GM12878 (cell line): ENCODE data around the gene LRRN2.

Experiments used
- EZH2 ChIP-seq: IDR thresholded peaks from 2 replicates; pipeline ENCODE4 v1.6.1; 2012; ENCODE audit warnings: low read depth, mild to moderate bottlenecking, control low read depth, inconsistent platforms, low read length, borderline replicate concordance; ENCODE audit not compliant: control insufficient read depth
- HDAC2 ChIP-seq: fragments of 200-600 bp; sonication (generic); IDR thresholded peaks from 2 replicates; pipeline ENCODE4 v1.6.1; 2017
- IRF4 ChIP-seq: IDR thresholded peaks from 2 replicates; pipeline ENCODE4 v1.6.1; 2011; ENCODE audit warnings: low read depth, low read length
- JUND ChIP-seq: IDR thresholded peaks from 2 replicates; pipeline ENCODE4 v1.6.1; 2012; ENCODE audit warnings: low read depth, mild to moderate bottlenecking, low read length, improper control_type of control experiment, moderate library complexity
- NR2C1 ChIP-seq: fragments of 450-650 bp; IDR thresholded peaks from 2 replicates; pipeline ENCODE4 v1.6.1; 2017; ENCODE audit warnings: antibody characterized with exemption, mild to moderate bottlenecking, moderate library complexity
- RAD21 ChIP-seq: IDR thresholded peaks from 2 replicates; pipeline ENCODE4 v1.6.1; 2011; ENCODE audit warnings: mild to moderate bottlenecking, low read depth, low read length, moderate library complexity; ENCODE audit not compliant: insufficient read depth
- RB1 ChIP-seq: fragments of 450-650 bp; formaldehyde crosslinking; IDR thresholded peaks from 2 replicates; pipeline ENCODE4 v1.6.1; 2017; ENCODE audit warnings: mild to moderate bottlenecking, borderline replicate concordance
- RFX5 ChIP-seq: IDR thresholded peaks from 2 replicates; pipeline ENCODE4 v1.6.1; 2011; ENCODE audit warnings: low read depth, low read length, improper control_type of control experiment
- SMAD5 ChIP-seq: IDR thresholded peaks from 2 replicates; pipeline ENCODE4 v1.6.1; 2016; ENCODE audit warnings: antibody characterized with exemption, low read depth
- TF ChIP-seq, protein P1 (sequence below), 3 experiments: IDR thresholded peaks in 2 of 3; conservative IDR thresholded peaks in 1 of 3; 2 replicates each; pipeline ENCODE4 v1.5.1; 2011; ENCODE audit warnings: low read depth in 3 of 3, low read length in 3 of 3, mild to moderate bottlenecking in 3 of 3, control low read depth in 2 of 3, moderate library complexity in 2 of 3, inconsistent platforms in 1 of 3, mixed read lengths in 1 of 3; ENCODE audit not compliant: control insufficient read depth in 2 of 3, insufficient read depth in 1 of 3; ENCODE audit errors: extremely low read depth in 1 of 3
- TF ChIP-seq, protein P2 (sequence below): IDR thresholded peaks from 2 replicates; pipeline ENCODE4 v1.6.1; 2012; ENCODE audit warnings: mild to moderate bottlenecking, low read depth, low read length
- TF ChIP-seq, protein P3 (sequence below): IDR thresholded peaks from 2 replicates; pipeline ENCODE4 v1.6.1; 2012; ENCODE audit warnings: low read length, inconsistent platforms
- TF ChIP-seq, protein P4 (sequence below): fragments of 450-650 bp; formaldehyde crosslinking; IDR thresholded peaks from 2 replicates; pipeline ENCODE4 v1.5.0; 2022; ENCODE audit warnings: mild to moderate bottlenecking, missing genetic modification characterization
- TF ChIP-seq, protein P5 (sequence below): fragments of 450-650 bp; IDR thresholded peaks from 2 replicates; pipeline ENCODE4 v1.6.1; 2017; ENCODE audit warnings: mild to moderate bottlenecking, low read depth, inconsistent platforms; ENCODE audit not compliant: poor library complexity, severe bottlenecking

DNA sequence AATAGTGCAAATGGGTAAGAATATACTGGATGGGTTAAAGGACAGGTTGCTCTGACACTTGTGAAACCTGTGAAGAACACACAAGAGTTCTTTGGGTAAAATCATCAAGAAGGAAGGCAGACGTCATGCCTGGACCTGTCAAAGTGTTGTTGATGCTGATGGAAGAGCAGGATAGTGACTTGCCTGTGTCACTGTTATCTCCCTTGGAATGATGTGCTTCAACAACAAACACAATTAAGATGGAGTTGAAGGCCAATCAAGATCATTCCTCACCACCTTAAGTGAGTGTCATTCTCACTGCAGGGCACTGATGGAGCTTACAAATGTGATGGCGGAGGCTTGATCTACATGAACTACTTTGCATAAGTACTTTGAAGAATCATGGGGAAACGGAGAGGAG, 73.2 kb downstream of the LRRN2 start:
- no peak for TF ChIP-seq JUND
- TF ChIP-seq RAD21: no peak
- TF ChIP-seq, protein P1, sequence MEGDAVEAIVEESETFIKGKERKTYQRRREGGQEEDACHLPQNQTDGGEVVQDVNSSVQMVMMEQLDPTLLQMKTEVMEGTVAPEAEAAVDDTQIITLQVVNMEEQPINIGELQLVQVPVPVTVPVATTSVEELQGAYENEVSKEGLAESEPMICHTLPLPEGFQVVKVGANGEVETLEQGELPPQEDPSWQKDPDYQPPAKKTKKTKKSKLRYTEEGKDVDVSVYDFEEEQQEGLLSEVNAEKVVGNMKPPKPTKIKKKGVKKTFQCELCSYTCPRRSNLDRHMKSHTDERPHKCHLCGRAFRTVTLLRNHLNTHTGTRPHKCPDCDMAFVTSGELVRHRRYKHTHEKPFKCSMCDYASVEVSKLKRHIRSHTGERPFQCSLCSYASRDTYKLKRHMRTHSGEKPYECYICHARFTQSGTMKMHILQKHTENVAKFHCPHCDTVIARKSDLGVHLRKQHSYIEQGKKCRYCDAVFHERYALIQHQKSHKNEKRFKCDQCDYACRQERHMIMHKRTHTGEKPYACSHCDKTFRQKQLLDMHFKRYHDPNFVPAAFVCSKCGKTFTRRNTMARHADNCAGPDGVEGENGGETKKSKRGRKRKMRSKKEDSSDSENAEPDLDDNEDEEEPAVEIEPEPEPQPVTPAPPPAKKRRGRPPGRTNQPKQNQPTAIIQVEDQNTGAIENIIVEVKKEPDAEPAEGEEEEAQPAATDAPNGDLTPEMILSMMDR (IDR thresholded peaks at IDR 0.05 in 2 of 3, conservative IDR thresholded peaks at IDR 0.05 in 1 of 3; ENCODE audit: control insufficient read depth in 2 of 3, extremely low read depth in 1 of 3, insufficient read depth in 1 of 3, low read depth in 3 of 3, low read length in 3 of 3): no peak
- TF ChIP-seq RFX5: no peak
- TF ChIP-seq HDAC2: no peak
- no peak for TF ChIP-seq EZH2
- TF ChIP-seq, protein P2, sequence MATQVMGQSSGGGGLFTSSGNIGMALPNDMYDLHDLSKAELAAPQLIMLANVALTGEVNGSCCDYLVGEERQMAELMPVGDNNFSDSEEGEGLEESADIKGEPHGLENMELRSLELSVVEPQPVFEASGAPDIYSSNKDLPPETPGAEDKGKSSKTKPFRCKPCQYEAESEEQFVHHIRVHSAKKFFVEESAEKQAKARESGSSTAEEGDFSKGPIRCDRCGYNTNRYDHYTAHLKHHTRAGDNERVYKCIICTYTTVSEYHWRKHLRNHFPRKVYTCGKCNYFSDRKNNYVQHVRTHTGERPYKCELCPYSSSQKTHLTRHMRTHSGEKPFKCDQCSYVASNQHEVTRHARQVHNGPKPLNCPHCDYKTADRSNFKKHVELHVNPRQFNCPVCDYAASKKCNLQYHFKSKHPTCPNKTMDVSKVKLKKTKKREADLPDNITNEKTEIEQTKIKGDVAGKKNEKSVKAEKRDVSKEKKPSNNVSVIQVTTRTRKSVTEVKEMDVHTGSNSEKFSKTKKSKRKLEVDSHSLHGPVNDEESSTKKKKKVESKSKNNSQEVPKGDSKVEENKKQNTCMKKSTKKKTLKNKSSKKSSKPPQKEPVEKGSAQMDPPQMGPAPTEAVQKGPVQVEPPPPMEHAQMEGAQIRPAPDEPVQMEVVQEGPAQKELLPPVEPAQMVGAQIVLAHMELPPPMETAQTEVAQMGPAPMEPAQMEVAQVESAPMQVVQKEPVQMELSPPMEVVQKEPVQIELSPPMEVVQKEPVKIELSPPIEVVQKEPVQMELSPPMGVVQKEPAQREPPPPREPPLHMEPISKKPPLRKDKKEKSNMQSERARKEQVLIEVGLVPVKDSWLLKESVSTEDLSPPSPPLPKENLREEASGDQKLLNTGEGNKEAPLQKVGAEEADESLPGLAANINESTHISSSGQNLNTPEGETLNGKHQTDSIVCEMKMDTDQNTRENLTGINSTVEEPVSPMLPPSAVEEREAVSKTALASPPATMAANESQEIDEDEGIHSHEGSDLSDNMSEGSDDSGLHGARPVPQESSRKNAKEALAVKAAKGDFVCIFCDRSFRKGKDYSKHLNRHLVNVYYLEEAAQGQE: no peak
- no peak for TF ChIP-seq RB1
- TF ChIP-seq, protein P3, sequence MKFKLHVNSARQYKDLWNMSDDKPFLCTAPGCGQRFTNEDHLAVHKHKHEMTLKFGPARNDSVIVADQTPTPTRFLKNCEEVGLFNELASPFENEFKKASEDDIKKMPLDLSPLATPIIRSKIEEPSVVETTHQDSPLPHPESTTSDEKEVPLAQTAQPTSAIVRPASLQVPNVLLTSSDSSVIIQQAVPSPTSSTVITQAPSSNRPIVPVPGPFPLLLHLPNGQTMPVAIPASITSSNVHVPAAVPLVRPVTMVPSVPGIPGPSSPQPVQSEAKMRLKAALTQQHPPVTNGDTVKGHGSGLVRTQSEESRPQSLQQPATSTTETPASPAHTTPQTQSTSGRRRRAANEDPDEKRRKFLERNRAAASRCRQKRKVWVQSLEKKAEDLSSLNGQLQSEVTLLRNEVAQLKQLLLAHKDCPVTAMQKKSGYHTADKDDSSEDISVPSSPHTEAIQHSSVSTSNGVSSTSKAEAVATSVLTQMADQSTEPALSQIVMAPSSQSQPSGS: no peak
- TF ChIP-seq, protein P4, sequence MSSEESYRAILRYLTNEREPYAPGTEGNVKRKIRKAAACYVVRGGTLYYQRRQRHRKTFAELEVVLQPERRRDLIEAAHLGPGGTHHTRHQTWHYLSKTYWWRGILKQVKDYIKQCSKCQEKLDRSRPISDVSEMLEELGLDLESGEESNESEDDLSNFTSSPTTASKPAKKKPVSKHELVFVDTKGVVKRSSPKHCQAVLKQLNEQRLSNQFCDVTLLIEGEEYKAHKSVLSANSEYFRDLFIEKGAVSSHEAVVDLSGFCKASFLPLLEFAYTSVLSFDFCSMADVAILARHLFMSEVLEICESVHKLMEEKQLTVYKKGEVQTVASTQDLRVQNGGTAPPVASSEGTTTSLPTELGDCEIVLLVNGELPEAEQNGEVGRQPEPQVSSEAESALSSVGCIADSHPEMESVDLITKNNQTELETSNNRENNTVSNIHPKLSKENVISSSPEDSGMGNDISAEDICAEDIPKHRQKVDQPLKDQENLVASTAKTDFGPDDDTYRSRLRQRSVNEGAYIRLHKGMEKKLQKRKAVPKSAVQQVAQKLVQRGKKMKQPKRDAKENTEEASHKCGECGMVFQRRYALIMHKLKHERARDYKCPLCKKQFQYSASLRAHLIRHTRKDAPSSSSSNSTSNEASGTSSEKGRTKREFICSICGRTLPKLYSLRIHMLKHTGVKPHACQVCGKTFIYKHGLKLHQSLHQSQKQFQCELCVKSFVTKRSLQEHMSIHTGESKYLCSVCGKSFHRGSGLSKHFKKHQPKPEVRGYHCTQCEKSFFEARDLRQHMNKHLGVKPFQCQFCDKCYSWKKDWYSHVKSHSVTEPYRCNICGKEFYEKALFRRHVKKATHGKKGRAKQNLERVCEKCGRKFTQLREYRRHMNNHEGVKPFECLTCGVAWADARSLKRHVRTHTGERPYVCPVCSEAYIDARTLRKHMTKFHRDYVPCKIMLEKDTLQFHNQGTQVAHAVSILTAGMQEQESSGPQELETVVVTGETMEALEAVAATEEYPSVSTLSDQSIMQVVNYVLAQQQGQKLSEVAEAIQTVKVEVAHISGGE (CRISPR knock-in tag): no peak
- no peak for TF ChIP-seq NR2C1
- TF ChIP-seq IRF4: no peak
- TF ChIP-seq, protein P5, sequence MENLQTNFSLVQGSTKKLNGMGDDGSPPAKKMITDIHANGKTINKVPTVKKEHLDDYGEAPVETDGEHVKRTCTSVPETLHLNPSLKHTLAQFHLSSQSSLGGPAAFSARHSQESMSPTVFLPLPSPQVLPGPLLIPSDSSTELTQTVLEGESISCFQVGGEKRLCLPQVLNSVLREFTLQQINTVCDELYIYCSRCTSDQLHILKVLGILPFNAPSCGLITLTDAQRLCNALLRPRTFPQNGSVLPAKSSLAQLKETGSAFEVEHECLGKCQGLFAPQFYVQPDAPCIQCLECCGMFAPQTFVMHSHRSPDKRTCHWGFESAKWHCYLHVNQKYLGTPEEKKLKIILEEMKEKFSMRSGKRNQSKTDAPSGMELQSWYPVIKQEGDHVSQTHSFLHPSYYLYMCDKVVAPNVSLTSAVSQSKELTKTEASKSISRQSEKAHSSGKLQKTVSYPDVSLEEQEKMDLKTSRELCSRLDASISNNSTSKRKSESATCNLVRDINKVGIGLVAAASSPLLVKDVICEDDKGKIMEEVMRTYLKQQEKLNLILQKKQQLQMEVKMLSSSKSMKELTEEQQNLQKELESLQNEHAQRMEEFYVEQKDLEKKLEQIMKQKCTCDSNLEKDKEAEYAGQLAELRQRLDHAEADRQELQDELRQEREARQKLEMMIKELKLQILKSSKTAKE: no peak
- no peak for TF ChIP-seq SMAD5
